GM12878 (cell line): ENCODE data around the gene CCDC6. TPM values are rescaled to one million over a fixed set of nuclear protein-coding genes. Genes with fewer than 3 reads are reported as not detected.

Experiments used
- ATAC-seq: fragments of 200-7000 bp; cut with Tn5 transposase; 3 replicates; pipeline ENCODE4 v1.9.1; 2020; ENCODE audit warnings: mild to moderate bottlenecking, moderate library complexity
- BruUV-seq: library from RNA; stranded (reverse); fragments of 400-500 nt; replicated peaks from 2 replicates; lab custom pipeline; 2021; lab: Mats Ljungman, UMichigan
- CTCF ChIA-PET: fragments of 300-600 bp; sonication (Branson Sonifier 250); formaldehyde crosslinking; extraction: SDS; loops from one replicate; lab custom pipeline; 2021; ENCODE audit warnings: inconsistent platforms; lab: Yijun Ruan, JAX
- POLR2A ChIA-PET: fragments of 350-600 bp; formaldehyde crosslinking; extraction: SDS; loops from one replicate; lab custom pipeline; 2021; ENCODE audit warnings: inconsistent platforms; lab: Charles Lee
- RAD21 ChIA-PET: fragments of 300-600 bp; sonication (Branson Sonifier 250); formaldehyde crosslinking; loops from one replicate; lab custom pipeline; 2023; ENCODE audit warnings: antibody characterized with exemption; ENCODE audit not compliant: unreplicated experiment; lab: Charles Lee
- SMC1A ChIA-PET: fragments of 300-600 bp; sonication (Branson Sonifier 250); formaldehyde crosslinking; loops from one replicate; lab custom pipeline; 2023; ENCODE audit not compliant: unreplicated experiment, uncharacterized antibody; lab: Charles Lee
- DNase-seq: peaks from one replicate; pipeline ENCODE4 v3.0.0-alpha.2; 2011; ENCODE audit warnings: low read depth, low spot score
- FAIRE-seq: peaks from 3 replicates; lab custom pipeline; 2011; peaks lifted over from hg19 to GRCh38; lab: Jason Lieb, UNC
- H2AFZ ChIP-seq: 2 replicates; pipeline ENCODE4 v1.6.0; 2011; ENCODE audit warnings: low read depth, low read length, control low read depth; ENCODE audit not compliant: control insufficient read depth
- H3K27ac ChIP-seq: 2 replicates; pipeline ENCODE4 v1.5.1; 2011; ENCODE audit warnings: control low read depth; ENCODE audit not compliant: control insufficient read depth, insufficient read depth
- H3K27me3 ChIP-seq, 2 experiments: replicated peaks in 1 of 2; 2 replicates each; pipeline versions ENCODE4 v1.6.0 to v1.6.1; 2011; ENCODE audit warnings: low read length in 1 of 2; ENCODE audit not compliant: control insufficient read depth in 2 of 2, insufficient read depth in 2 of 2
- H3K36me3 ChIP-seq, 2 experiments: 2 replicates each; pipeline ENCODE4 v1.5.1; 2011; ENCODE audit warnings: low read length in 1 of 2; ENCODE audit not compliant: control insufficient read depth in 2 of 2, insufficient read depth in 2 of 2
- H3K4me1 ChIP-seq: 2 replicates; pipeline ENCODE4 v1.6.1; 2011; ENCODE audit warnings: mild to moderate bottlenecking, low read length, moderate library complexity, mixed read lengths; ENCODE audit not compliant: control insufficient read depth, insufficient read depth
- H3K4me2 ChIP-seq: 2 replicates; pipeline ENCODE4 v1.6.0; 2011; ENCODE audit warnings: control low read depth; ENCODE audit not compliant: control insufficient read depth, insufficient read depth
- H3K4me3 ChIP-seq: fragments of 200-600 bp; sonication (generic); 2 replicates; pipeline ENCODE4 v1.5.1; 2016
- H3K79me2 ChIP-seq: 2 replicates; pipeline ENCODE4 v1.6.0; 2011; ENCODE audit warnings: low read length; ENCODE audit not compliant: control insufficient read depth, insufficient read depth
- H3K9ac ChIP-seq: 2 replicates; pipeline ENCODE4 v1.8.0; 2011; ENCODE audit warnings: low read length, control low read depth, mixed read lengths; ENCODE audit not compliant: control insufficient read depth, insufficient read depth
- H3K9me3 ChIP-seq: replicated peaks from 3 replicates; pipeline ENCODE4 v1.5.1; 2011; ENCODE audit warnings: mild to moderate bottlenecking, low read length; ENCODE audit not compliant: control insufficient read depth, insufficient read depth
- H4K20me1 ChIP-seq: 2 replicates; pipeline ENCODE4 v1.6.0; 2011; ENCODE audit not compliant: control insufficient read depth, insufficient read depth
- GATAD2B ChIP-seq: fragments of 450-650 bp; conservative IDR thresholded peaks from 2 replicates; pipeline ENCODE4 v1.6.1; 2017; ENCODE audit warnings: low read depth, mild to moderate bottlenecking, moderate library complexity
- RAD51 ChIP-seq: fragments of 450-650 bp; IDR thresholded peaks from 2 replicates; pipeline ENCODE4 v1.6.1; 2016; ENCODE audit warnings: moderate library complexity, mild to moderate bottlenecking, inconsistent platforms
- WGBS: methylation state at CpG from one replicate; pipeline ENCODE4 v1.1.6; 2016; ENCODE audit warnings: low lambda C conversion rate; ENCODE audit not compliant: insufficient replicate concordance, insufficient coverage; ENCODE audit errors: missing lambda C conversion rate; 5-methylcytosine and 5-hydroxymethylcytosine counted together
- in situ Hi-C: fragments of 300-500 bp; cut with MboI; formaldehyde crosslinking; loops from 9 replicates; pipeline ENCODE4 v1.14.3; 2018; ENCODE audit warnings: mixed read lengths
- intact Hi-C: fragments of 100-400 bp; cut with micrococcal nuclease; formaldehyde crosslinking; loops from one replicate; pipeline ENCODE4 v1.14.2; 2022; ENCODE audit not compliant: unreplicated experiment
- polyA plus RNA-seq, 11 experiments: library from polyadenylated mRNA; depleted of rRNA in 4 of 11; unstranded in 6 of 11; stranded (reverse) in 5 of 11; fragments of >200 nt; fragmentation: Nextera tagmentation in 4 of 11; fragmentation: Illumina TruSeq in 1 of 11; extraction: Ambion mirVana in 4 of 11; extraction: Trizol in 1 of 11; gene quantifications; 1 replicate in 1 of 11; 2 replicates in 10 of 11; pipeline versions ENCODE4 v1.2.1 to v1.2.3, GENCODE V29; 2011 to 2016; ENCODE audit warnings: inconsistent platforms in 2 of 11, missing spikeins in 2 of 11, low read depth in 1 of 11
- total RNA-seq, 4 experiments: library from RNA; depleted of rRNA in 3 of 4; stranded (reverse); fragments of >200 nt in 3 of 4; fragmentation: Illumina TruSeq in 1 of 4; extraction: Trizol in 1 of 4; gene quantifications; 2 replicates each; pipeline versions ENCODE4 v1.2.1 to v1.2.3, GENCODE V29; 2013 to 2021
- TF ChIP-seq, protein P1 (sequence below): fragments of 450-650 bp; IDR thresholded peaks from 2 replicates; pipeline ENCODE4 v1.6.1; 2018; ENCODE audit warnings: mild to moderate bottlenecking, low read depth, moderate library complexity; ENCODE audit not compliant: partially characterized antibody
- TF ChIP-seq, protein P2 (sequence below): fragments of 450-650 bp; IDR thresholded peaks from 2 replicates; pipeline ENCODE4 v1.6.1; 2016; ENCODE audit warnings: mild to moderate bottlenecking

Gene CCDC6
- total and polyA plus RNA-seq, 10 of the 15 experiments (the other 5 are each of a cell fraction or from before 2014, with no cell fraction given), result 11.8 to 46.2 (median 26.7) TPM

DNA sequence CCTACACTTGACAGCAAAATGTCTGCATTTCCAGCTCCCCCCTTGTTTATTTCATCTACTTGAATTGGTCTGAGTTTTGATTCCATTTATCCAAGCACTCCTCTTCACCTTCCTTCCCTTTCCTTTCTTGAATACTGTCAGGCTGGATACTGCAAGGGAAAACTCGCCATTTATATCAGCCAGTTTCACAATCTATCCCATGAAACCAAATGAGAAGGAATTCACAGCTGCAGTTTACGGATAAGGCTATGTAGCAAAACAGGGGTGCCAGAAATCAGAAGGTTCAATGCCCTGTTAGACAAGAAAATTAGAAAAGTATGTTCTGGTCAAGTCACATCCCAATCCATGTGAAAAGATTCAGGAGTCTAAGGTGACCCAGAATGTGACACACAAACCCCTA is 28.1 kb downstream of the CCDC6 start:
- RAD21 ChIA-PET, result interaction anchor here (0.8 to 6.2 kb wide), 3 partner anchors 13 to 28 kb away, joined by 3 to 68 read pairs (median 4); partner anchors contain the start of gene CCDC6
- intact Hi-C loops (no loop called here), in situ Hi-C loops (no loop called here)
- Histone ChIP-seq H3K4me3 (no peak overlapping the region), H3K36me3 (no peaks in the 10 kb centered on the region), H3K27ac (peak overlapping the region; percentile 46; the same call in 1 of the 2 replicates), H3K9me3 (no peaks in the 10 kb centered on the region), H4K20me1 (no peaks in the 10 kb centered on the region), H3K4me2 (no peak overlapping the region), H2AFZ (no peak overlapping the region), H3K4me1 (peaks cover 50% of the 10 kb centered on the region), H3K9ac (no peak overlapping the region), H3K27me3 (no peaks in the 10 kb centered on the region), H3K79me2 (peaks cover 67% of the 10 kb centered on the region)
- no TSS peak for BruUV-seq
- ATAC-seq (no peak), FAIRE-seq (no peak), DNase-seq (no peak)
- POLR2A ChIA-PET, result interaction anchor here (1.0 to 2.3 kb wide), 2 partner anchors 27 to 29 kb away, joined by 3 to 8 read pairs; partner anchors contain the start of gene CCDC6
- whole genome bisulfite sequencing, result 91% methylated on average over 2 of the region's 2 CpGs
- SMC1A ChIA-PET, result interaction anchor here (1.2 to 3.8 kb wide), 5 partner anchors 10 to 29 kb away, joined by 3 to 20 read pairs (median 6); partner anchors contain the start of gene CCDC6
- CTCF ChIA-PET, result interaction anchor here (2.7 to 2.9 kb wide), 2 partner anchors 13 to 29 kb away, joined by 32 to 33 read pairs; partner anchors contain the start of gene CCDC6
- TF ChIP-seq, protein P1, sequence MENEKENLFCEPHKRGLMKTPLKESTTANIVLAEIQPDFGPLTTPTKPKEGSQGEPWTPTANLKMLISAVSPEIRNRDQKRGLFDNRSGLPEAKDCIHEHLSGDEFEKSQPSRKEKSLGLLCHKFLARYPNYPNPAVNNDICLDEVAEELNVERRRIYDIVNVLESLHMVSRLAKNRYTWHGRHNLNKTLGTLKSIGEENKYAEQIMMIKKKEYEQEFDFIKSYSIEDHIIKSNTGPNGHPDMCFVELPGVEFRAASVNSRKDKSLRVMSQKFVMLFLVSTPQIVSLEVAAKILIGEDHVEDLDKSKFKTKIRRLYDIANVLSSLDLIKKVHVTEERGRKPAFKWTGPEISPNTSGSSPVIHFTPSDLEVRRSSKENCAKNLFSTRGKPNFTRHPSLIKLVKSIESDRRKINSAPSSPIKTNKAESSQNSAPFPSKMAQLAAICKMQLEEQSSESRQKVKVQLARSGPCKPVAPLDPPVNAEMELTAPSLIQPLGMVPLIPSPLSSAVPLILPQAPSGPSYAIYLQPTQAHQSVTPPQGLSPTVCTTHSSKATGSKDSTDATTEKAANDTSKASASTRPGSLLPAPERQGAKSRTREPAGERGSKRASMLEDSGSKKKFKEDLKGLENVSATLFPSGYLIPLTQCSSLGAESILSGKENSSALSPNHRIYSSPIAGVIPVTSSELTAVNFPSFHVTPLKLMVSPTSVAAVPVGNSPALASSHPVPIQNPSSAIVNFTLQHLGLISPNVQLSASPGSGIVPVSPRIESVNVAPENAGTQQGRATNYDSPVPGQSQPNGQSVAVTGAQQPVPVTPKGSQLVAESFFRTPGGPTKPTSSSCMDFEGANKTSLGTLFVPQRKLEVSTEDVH, result no peak
- TF ChIP-seq GATAD2B (no peak), RAD51 (no peak)
- TF ChIP-seq, protein P2, sequence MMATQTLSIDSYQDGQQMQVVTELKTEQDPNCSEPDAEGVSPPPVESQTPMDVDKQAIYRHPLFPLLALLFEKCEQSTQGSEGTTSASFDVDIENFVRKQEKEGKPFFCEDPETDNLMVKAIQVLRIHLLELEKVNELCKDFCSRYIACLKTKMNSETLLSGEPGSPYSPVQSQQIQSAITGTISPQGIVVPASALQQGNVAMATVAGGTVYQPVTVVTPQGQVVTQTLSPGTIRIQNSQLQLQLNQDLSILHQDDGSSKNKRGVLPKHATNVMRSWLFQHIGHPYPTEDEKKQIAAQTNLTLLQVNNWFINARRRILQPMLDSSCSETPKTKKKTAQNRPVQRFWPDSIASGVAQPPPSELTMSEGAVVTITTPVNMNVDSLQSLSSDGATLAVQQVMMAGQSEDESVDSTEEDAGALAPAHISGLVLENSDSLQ, result no peak
